Osteoblast (primary cell): ENCODE results near the gene TGFBR3L. TPM values are rescaled to one million over a fixed set of nuclear protein-coding genes. Genes with fewer than 3 reads are reported as not detected.

ENCODE experiments used
- DNase-seq: peaks from one replicate; pipeline ENCODE4 v3.0.0; 2011; ENCODE audit warnings: low spot score, mixed read lengths; ENCODE audit not compliant: insufficient read length; ENCODE audit errors: missing footprints
- H2AFZ ChIP-seq: 2 replicates; pipeline ENCODE4 v1.6.0; 2011; ENCODE audit warnings: mild to moderate bottlenecking, low read length
- H3K27ac ChIP-seq: 2 replicates; pipeline ENCODE4 v1.5.1; 2011; ENCODE audit warnings: mild to moderate bottlenecking, low read depth, low read length, moderate library complexity
- H3K27me3 ChIP-seq: 2 replicates; pipeline ENCODE4 v1.6.0; 2012; ENCODE audit warnings: mild to moderate bottlenecking, control low read depth, inconsistent platforms, low read length, moderate library complexity; ENCODE audit not compliant: insufficient read depth
- H3K36me3 ChIP-seq: 2 replicates; pipeline ENCODE4 v1.5.1; 2011; ENCODE audit warnings: mild to moderate bottlenecking, low read length, control low read depth, moderate library complexity; ENCODE audit not compliant: insufficient read depth
- H3K4me1 ChIP-seq: 2 replicates; pipeline ENCODE4 v1.5.1; 2011; ENCODE audit warnings: mild to moderate bottlenecking, low read length, control low read depth, moderate library complexity; ENCODE audit not compliant: insufficient read depth
- H3K4me2 ChIP-seq: 2 replicates; pipeline ENCODE4 v1.6.0; 2011; ENCODE audit warnings: mild to moderate bottlenecking, low read length; ENCODE audit not compliant: insufficient read depth
- H3K4me3 ChIP-seq: fragments of 200-600 bp; sonication (generic); 3 replicates; pipeline ENCODE4 v1.5.1; 2012; ENCODE audit warnings: mild to moderate bottlenecking, low read length, inconsistent platforms; ENCODE audit not compliant: insufficient read depth
- H3K79me2 ChIP-seq: 2 replicates; pipeline ENCODE4 v1.6.0; 2012; ENCODE audit warnings: mild to moderate bottlenecking, low read length, control low read depth, inconsistent platforms; ENCODE audit not compliant: insufficient read depth
- H3K9me3 ChIP-seq: 2 replicates; pipeline ENCODE4 v1.5.1; 2011; ENCODE audit warnings: low read depth, low read length, control low read depth
- H4K20me1 ChIP-seq: 2 replicates; pipeline ENCODE4 v1.6.0; 2012; ENCODE audit warnings: mild to moderate bottlenecking, low read length, control low read depth; ENCODE audit not compliant: insufficient read depth
- CTCF ChIP-seq: IDR thresholded peaks from 2 replicates; pipeline ENCODE4 v1.5.1; 2011; ENCODE audit warnings: mild to moderate bottlenecking, low read depth, low read length, moderate library complexity; ENCODE audit errors: extremely low read depth
- total RNA-seq: library from RNA; depleted of rRNA; stranded (reverse); fragments of >200 nt; gene quantifications from 2 replicates; pipeline ENCODE4 v1.2.3, GENCODE V29; 2012

TGFBR3L gene
- total RNA-seq, 1 donor, result under 0.01 TPM

GRCh38 chr19:7910321-7911161, 4.1 kb upstream of the TGFBR3L start:
- no peak for TF ChIP-seq CTCF
- Histone ChIP-seq H3K79me2 (peaks cover 27% of the 10 kb centered on the region), H2AFZ (no peak overlapping the region), H3K4me1 (no peaks in the 10 kb centered on the region), H3K27me3 (peaks cover 5% of the 10 kb centered on the region), H3K36me3 (peaks cover 14% of the 10 kb centered on the region), H3K4me2 (no peak overlapping the region), H3K27ac (no peak overlapping the region), H3K9me3 (no peaks in the 10 kb centered on the region), H4K20me1 (peaks cover 25% of the 10 kb centered on the region), H3K4me3 (no peak overlapping the region)
- DNase-seq, result peak; percentile 74

GRCh38 chr19:7911508-7912143, 3.0 kb upstream of the TGFBR3L start:
- Histone ChIP-seq H3K4me2 (no peak overlapping the region), H3K4me3 (no peak overlapping the region), H2AFZ (no peak overlapping the region), H4K20me1 (peaks cover 16% of the 10 kb centered on the region), H3K79me2 (peaks cover 17% of the 10 kb centered on the region), H3K9me3 (no peaks in the 10 kb centered on the region), H3K4me1 (peaks cover 2% of the 10 kb centered on the region), H3K36me3 (peaks cover 14% of the 10 kb centered on the region), H3K27ac (no peak overlapping the region), H3K27me3 (peaks cover 11% of the 10 kb centered on the region)
- TF ChIP-seq CTCF, result no peak
- peak; percentile 79 for DNase-seq

DNA sequence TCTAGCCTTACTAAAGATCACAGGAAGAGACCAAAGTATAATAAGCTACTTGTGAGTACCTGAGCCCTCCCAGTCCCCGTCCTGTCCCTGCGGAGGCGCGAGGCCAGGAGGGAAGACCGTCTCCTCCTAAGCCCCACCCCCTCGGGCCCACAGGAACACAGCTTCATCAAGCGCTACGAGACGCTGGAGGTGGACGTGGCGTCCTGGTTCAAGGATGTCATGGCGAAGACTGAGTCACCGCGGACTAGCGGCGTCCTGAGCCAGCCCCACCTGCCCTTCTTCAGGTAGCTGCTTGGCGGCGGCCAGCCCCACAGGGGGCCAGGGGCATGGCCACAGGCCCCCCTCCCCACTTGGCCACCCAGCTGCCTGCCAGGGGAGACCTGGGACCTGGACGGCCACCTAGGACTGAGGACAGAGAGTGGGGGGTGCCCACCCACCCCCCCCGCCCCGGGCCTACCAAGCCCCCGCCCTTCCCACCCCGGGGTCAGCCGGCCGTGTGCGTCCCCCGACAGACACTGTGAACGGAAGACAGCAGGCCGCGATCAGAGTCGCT, 2.4 kb upstream of the TGFBR3L start:
- Histone ChIP-seq H3K4me1 (peaks cover 3% of the 10 kb centered on the region), H3K4me3 (no peak overlapping the region), H3K4me2 (no peak overlapping the region), H3K9me3 (no peaks in the 10 kb centered on the region), H2AFZ (no peak overlapping the region), H3K27me3 (peaks cover 14% of the 10 kb centered on the region), H3K79me2 (peaks cover 14% of the 10 kb centered on the region), H3K27ac (no peak overlapping the region), H3K36me3 (peaks cover 14% of the 10 kb centered on the region), H4K20me1 (peaks cover 13% of the 10 kb centered on the region)
- DNase-seq, result peak; percentile 77
- no peak for TF ChIP-seq CTCF
